OCI-LY3 (cell line): ENCODE measurements around the gene STK38L.

Experiments used
- H2AFZ ChIP-seq: fragments of 200-600, 300-600 bp; shearing (Covaris generic); 2 replicates; pipeline ENCODE4 v1.6.0; 2014; ENCODE audit warnings: antibody characterized with exemption, low read depth, low read length
- H3K27ac ChIP-seq: fragments of 200-600, 300-600 bp; sonication (generic); 2 replicates; pipeline ENCODE4 v1.5.1; 2014; ENCODE audit warnings: mild to moderate bottlenecking, low read length, moderate library complexity, mixed read lengths
- H3K27me3 ChIP-seq: fragments of 200-600, 300-600 bp; sonication (generic); 2 replicates; pipeline ENCODE4 v1.6.1; 2014; ENCODE audit warnings: low read depth, low read length, mixed read lengths
- H3K36me3 ChIP-seq: fragments of 200-600, 300-600 bp; sonication (generic); replicated peaks from 2 replicates; pipeline ENCODE3; 2014; ENCODE audit warnings: low read depth, low read length, mixed read lengths
- H3K4me1 ChIP-seq: fragments of 300-600, 200-600 bp; sonication (generic); 2 replicates; pipeline ENCODE4 v1.6.1; 2014; ENCODE audit warnings: low read length, mixed read lengths
- H3K4me2 ChIP-seq: fragments of 200-600, 300-600 bp; sonication (generic); 2 replicates; pipeline ENCODE4 v1.6.1; 2014; ENCODE audit warnings: low read length, mixed read lengths
- H3K4me3 ChIP-seq: fragments of 300-600, 200-600 bp; sonication (generic); 2 replicates; pipeline ENCODE4 v1.5.1; 2014; ENCODE audit warnings: antibody characterized with exemption, mild to moderate bottlenecking, low read length, moderate library complexity
- H3K79me2 ChIP-seq: fragments of 300-600, 200-600 bp; shearing (Covaris generic); 2 replicates; pipeline ENCODE4 v1.6.1; 2014; ENCODE audit warnings: mild to moderate bottlenecking, low read length, mixed read lengths
- H3K9ac ChIP-seq: fragments of 300-600, 200-600 bp; shearing (Covaris generic); 2 replicates; pipeline ENCODE4 v1.6.0; 2014; ENCODE audit warnings: mild to moderate bottlenecking, low read length, moderate library complexity
- H3K9me3 ChIP-seq: fragments of 200-600, 300-600 bp; shearing (Covaris generic); 2 replicates; pipeline ENCODE4 v1.6.1; 2014; ENCODE audit warnings: low read length, mixed read lengths; ENCODE audit not compliant: insufficient read depth
- H4K20me1 ChIP-seq: fragments of 200-600, 300-600 bp; sonication (generic); 2 replicates; pipeline ENCODE4 v1.6.1; 2016; ENCODE audit warnings: low read length, mixed read lengths; ENCODE audit not compliant: insufficient read depth
- CTCF ChIP-seq: fragments of 200-600, 300-600 bp; sonication (generic); IDR thresholded peaks from 2 replicates; pipeline ENCODE4 v1.5.1; 2014; ENCODE audit warnings: antibody characterized with exemption, low read length, low read depth
- EZH2phosphoT487 ChIP-seq: fragments of 200-600 bp; shearing (Covaris generic); IDR thresholded peaks from 2 replicates; pipeline ENCODE4 v1.6.1; 2018; ENCODE audit warnings: antibody characterized with exemption, mixed run types, low read depth

Gene STK38L

GRCh38 chr12:27246774-27247173 lies 2.7 kb downstream of the STK38L start:
- peaks cover 61% of the 10 kb centered on the region for H4K20me1 ChIP-seq
- peaks cover 67% of the 10 kb centered on the region for H3K4me1 ChIP-seq
- peak overlapping the region; percentile 91 for H3K4me2 ChIP-seq
- peak overlapping the region; percentile 98 for H3K4me3 ChIP-seq
- H3K27ac ChIP-seq, result peak overlapping the region; percentile 88
- H3K9me3 ChIP-seq, result no peaks in the 10 kb centered on the region
- H3K9ac ChIP-seq, result peak overlapping the region; percentile 99
- H3K36me3 ChIP-seq, result peaks cover 59% of the 10 kb centered on the region
- H2AFZ ChIP-seq, result no peak overlapping the region
- no peak for TF ChIP-seq EZH2phosphoT487
- no peak for TF ChIP-seq CTCF
- no peaks in the 10 kb centered on the region for H3K27me3 ChIP-seq
- peaks cover 78% of the 10 kb centered on the region for H3K79me2 ChIP-seq

- Histone ChIP-seq H3K27me3 (no peaks in the 10 kb centered on the region), H4K20me1 (peaks cover 100% of the 10 kb centered on the region), H3K4me3 (peak overlapping the region; percentile 39), H3K4me2 (peak overlapping the region; percentile 60), H2AFZ (no peak overlapping the region), H3K4me1 (peaks cover 71% of the 10 kb centered on the region), H3K9me3 (no peaks in the 10 kb centered on the region), H3K36me3 (peaks cover 84% of the 10 kb centered on the region), H3K27ac (peak overlapping the region; percentile 55), H3K9ac (peak overlapping the region; percentile 23; the same call in 1 of the 2 replicates), H3K79me2 (peaks cover 100% of the 10 kb centered on the region)
- TF ChIP-seq EZH2phosphoT487 (no peak), CTCF (no peak)
Measured at GRCh38 chr12:27252934-27253333, 8.8 kb downstream of the STK38L start.

DNA sequence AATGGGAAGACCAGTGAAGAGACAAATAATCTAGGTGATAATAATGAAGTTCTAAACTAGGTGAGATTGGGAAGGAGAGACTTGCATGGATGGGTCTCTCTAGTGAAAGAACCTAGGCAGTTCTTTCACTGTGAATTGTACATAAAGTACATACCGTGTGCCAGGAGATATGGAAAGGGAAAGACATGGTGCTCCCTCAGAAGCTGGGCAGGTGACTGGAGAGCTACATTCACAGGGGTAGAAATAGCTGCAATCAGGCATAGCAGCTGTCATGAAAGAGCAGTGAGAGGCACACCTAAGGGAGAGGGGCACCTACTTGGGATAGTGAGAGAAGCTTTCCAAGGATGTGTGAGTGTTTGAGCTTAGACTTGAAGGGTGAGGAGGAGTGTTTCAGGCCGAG lies 9.3 kb downstream of the STK38L start:
- H3K4me1 ChIP-seq, result peaks cover 67% of the 10 kb centered on the region
- no peak overlapping the region for H3K9ac ChIP-seq
- H3K27me3 ChIP-seq, result no peaks in the 10 kb centered on the region
- H4K20me1 ChIP-seq, result peaks cover 100% of the 10 kb centered on the region
- peaks cover 80% of the 10 kb centered on the region for H3K36me3 ChIP-seq
- H3K4me2 ChIP-seq, result peak overlapping the region; percentile 60
- no peaks in the 10 kb centered on the region for H3K9me3 ChIP-seq
- peaks cover 100% of the 10 kb centered on the region for H3K79me2 ChIP-seq
- H2AFZ ChIP-seq, result no peak overlapping the region
- peak overlapping the region; percentile 39; the same call in 1 of the 2 replicates for H3K4me3 ChIP-seq
- TF ChIP-seq EZH2phosphoT487 (no peak), CTCF (no peak)
- H3K27ac ChIP-seq, result peak overlapping the region; percentile 55

- no peak for TF ChIP-seq CTCF
Measured at GRCh38 chr12:27255806-27256205, 11.7 kb downstream of the STK38L start.

More at GRCh38 chr12:27255806-27256205, 11.7 kb downstream of the STK38L start:
- Histone ChIP-seq H3K4me1 (peaks cover 58% of the 10 kb centered on the region), H3K79me2 (peaks cover 100% of the 10 kb centered on the region), H3K4me3 (no peak overlapping the region), H3K27ac (no peak overlapping the region), H3K27me3 (no peaks in the 10 kb centered on the region), H4K20me1 (peaks cover 100% of the 10 kb centered on the region), H3K4me2 (no peak overlapping the region), H3K9ac (no peak overlapping the region), H3K36me3 (peaks cover 70% of the 10 kb centered on the region), H3K9me3 (no peaks in the 10 kb centered on the region), H2AFZ (no peak overlapping the region)
